HG02763 (cell line): ENCODE measurements around the gene KCTD20.

Experiments used
- ATAC-seq: cut with Tn5 transposase; IDR thresholded peaks from one replicate; pipeline ENCODE4 v1.9.1; 2021; ENCODE audit warnings: mild to moderate bottlenecking, moderate library complexity; ENCODE audit not compliant: unreplicated experiment

KCTD20 gene

GRCh38 chr6:36523936-36524499 lies 81.2 kb downstream of the KCTD20 start:
- no peak for ATAC-seq

GRCh38 chr6:36524871-36525270 lies 82.1 kb downstream of the KCTD20 start:
- no peak for ATAC-seq

GRCh38 chr6:36525346-36525745 lies 82.5 kb downstream of the KCTD20 start:
- no peak for ATAC-seq

GRCh38 chr6:36526066-36526465 lies 83.3 kb downstream of the KCTD20 start:
- no peak for ATAC-seq

- ATAC-seq = no peak
These were observed 90.5 kb downstream of the KCTD20 start for GRCh38 chr6:36533321-36533720.

- no peak for ATAC-seq
These were observed 94.2 kb downstream of the KCTD20 start for GRCh38 chr6:36536873-36537547.

- no peak for ATAC-seq
These were observed 97.2 kb downstream of the KCTD20 start for GRCh38 chr6:36539814-36540568.
